Stimulated activated CD8-positive, alpha-beta memory T cell treated with anti-CD3 and anti-CD28 coated beads, Interleukin-2, amount 100 ng/mL, for 48 hours (primary cell): Measurements from ENCODE around the gene CCDC18.

Experiments
- DNase-seq, 2 donors: peaks; one replicate each; pipeline ENCODE4 v3.0.0-alpha.2; 2020; ENCODE audit warnings: low read depth in 2 of 2

Gene CCDC18

DNA sequence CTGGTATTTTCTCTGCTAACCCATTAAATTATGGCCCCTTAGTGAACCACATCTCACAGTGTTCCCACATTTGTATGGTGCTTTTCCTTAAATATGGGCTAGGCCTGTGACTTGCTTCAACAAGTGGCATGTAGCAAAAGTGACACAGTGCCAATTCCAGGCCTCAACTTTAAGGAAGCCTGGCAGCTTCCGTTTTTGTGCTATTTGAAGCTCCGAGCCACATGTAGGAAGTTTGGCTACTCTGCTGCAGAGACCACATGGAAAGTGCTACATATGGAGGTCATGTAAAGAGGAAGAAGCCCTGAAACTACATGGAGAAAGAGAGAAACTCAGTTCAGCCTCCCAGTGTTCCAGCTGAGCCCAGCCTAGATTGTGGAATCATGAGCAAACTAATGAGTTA, 136.7 kb downstream of the CCDC18 start:
- DNase-seq = no peak

DNA sequence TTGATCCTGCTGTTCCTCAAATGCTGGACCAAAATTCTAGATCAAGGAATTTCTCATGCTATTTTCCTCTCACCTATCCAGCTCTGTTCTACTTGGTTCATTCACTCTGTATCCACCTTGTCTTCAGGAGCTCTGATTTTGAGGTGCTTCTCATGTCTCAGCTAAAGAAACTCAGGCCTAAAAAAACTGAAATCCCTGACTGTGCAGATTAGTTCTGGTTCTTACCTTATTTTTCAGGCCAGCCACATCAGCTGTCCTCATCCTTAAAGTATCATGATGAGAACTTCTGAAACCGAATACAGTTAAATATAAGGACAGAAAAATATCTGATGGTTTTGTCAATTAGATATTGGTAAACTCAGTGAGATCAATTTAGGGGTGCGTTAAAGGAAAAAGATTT, 137.4 kb downstream of the CCDC18 start:
- no peak for DNase-seq

DNA sequence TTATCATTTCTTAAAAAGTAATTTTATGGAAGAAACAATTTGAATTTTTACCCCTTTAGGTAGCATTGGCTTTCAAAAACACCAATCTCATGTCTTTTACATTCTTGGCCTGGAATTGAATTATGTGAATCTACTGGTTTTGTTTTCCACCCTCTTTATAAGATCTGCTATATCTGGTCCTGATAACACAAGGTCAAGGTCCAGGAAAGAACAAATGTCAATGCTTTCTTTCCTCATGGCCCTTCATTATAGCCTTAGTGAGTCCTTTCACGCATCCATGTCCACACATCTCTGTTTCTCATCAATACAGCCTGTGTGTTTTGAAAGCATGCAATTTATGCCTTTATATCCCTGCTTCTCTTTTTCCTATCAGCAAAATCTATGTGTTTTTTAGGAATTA, 141.2 kb downstream of the CCDC18 start:
- DNase-seq = no peak

DNA sequence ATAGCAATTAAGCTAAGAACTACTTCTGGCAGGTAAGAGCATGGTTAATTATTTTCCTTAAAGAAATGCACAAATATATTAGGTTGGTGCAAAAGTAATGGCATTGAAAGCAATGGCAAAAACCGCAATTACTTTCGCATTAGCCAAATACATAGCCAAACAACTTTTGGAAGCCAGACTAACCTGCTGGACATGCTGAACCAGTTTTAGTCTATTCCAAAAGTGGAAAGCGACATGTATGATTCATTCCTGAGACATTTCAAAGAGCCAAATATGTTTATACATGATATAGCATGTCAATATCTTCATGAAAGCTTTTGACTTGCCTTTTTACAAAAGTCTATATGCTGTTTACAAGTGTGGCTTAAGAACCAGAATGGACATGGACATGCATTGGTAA, 141.8 kb downstream of the CCDC18 start:
- DNase-seq = no peak

DNA sequence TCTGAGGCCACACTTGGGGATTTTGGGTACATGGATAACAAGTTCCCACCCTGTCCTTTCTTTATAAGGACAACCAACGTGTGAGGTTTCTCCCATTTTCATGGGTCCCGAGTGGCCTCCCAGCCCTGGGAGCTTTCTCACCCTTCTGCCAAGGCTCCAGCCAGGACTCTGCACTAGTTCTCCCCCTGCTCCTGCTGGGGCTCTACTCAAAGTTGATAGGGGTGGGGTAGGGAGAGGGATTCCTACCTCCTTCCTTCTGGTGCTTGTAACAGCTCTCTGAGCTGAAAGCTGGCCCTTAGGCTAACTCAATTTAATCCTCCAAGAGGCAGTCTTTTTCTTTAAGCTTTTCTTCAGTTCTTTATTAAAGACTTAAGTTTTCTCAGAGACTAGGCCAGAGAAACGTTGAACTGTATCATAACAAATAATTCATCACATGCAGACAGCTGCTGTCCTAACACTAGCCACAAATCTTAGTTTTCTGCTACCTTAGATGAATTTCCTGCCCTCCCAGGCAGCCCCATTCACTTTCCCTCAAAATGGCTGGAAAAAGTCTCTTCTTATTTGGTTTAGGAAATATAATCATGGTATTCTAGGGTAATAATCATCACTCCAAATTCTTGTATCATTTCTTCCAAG, 142.8 kb downstream of the CCDC18 start:
- DNase-seq = no peak

DNA sequence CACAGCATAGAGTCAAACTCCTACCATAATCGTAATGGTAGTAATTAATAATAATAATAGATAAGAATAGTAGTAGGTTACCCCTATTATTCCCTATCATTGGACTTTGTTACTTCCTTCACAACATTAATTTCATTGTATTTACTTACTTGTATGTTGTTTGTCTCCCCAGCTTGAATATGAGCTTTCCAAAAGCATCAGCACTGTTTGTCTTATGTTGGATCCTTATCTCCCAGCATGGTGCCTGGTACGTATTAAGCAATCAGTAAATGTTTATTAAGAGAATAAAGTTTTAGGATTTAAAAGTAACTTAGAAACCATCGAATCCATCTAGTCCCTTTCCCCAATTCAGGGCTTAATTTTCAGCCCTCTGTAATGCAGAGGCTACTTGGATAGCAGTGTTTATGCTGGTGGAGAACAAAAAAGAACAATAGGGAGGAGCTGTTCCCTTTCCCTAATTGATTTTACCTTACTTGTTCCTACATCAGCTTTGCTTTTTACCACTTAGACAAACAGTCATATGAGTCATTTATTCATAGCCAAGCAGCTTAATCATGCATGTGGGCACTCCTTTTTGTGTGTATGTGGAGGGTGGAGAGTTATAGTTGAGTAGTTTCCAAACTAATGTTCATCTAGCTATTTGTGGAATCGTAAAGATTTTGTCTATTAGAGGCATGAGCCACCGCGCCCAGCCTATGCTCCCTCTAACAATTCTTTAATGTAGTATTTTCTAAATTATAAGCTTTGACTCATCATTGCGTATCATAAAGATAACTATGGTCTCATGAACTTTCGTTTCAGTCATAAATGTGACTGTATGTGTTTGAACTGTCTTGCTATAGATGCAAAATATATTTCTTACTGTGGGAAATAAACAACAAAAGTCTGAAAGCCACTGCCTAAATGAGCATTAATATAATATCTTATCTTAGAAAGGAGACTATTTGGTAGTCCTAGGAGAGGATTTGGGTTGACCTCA, 144.3 kb downstream of the CCDC18 start:
- DNase-seq = no peak
